ENCODE measurements around the gene PSMD6.
A peak's percentile ranks its signal among the peaks of the same experiment; 100 is the strongest.

Gene PSMD6

DNA sequence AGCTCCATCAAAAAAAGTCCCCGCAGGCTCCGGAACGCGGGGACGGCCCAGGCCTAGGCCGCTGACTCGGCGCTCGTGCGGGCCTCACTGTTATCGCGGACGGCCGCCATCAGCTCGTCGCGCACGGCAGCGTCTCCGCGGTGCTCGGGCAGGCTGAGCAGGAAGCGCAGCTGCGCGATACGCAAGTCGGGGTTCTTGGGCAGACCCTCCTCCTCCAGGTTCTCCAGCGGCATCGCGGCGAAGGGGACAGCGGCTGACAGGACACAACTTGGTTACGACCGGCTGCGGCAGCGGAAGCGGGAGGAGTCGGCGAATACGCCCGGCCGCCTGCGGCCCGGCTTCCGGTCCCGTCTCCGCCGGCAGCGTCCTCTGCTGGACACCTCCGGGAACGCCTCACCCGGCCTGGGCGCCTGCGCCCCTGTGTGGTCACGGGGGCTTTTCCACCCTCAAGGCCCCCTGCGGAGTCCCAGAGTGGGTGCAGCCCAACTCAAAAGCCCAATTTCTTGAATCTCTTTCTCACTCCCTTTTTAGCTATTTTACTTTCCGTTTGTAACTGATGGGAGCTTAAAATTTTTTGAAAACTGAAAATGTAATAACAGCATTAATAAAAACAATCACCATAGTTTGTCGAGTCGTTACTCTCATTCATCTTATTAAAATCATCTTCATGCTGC, at the start of gene PSMD6:
Gene PSMD6 (minus strand): TSS at position 308 of the 674 bp plus-strand sequence. CDS start 75 bp downstream, at position 233.
- DNase-seq (ENCODE audit: low spot score) = peak; percentile 94

DNA sequence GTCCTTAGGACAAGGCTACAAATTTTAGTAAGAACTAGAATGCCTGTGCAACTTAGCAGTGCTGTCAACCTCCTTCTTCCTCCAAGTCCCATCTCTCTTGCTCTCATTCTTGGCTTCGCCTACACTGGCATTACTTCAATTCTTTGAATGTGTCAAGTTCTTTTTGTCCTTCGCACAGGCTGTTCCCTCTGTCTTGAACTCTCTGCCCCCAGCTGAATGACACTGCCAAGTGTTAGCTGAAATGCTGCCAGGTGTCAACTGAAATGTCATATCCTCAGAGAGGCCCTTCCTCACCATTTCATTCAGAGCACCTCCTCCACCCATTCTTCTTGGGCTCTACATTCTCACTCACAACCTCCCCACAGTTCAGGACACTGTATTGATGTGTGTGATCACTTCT, 48.8 kb upstream of the PSMD6 start:
- DNase-seq (ENCODE audit: low spot score) = no peak

GRCh38 chr3:64070704-64071103, 47.4 kb upstream of the PSMD6 start:
- no peak for DNase-seq (ENCODE audit: low spot score)

GRCh38 chr3:64067506-64068346, 44.4 kb upstream of the PSMD6 start:
- DNase-seq (ENCODE audit: low spot score) = no peak

- DNase-seq (ENCODE audit: low spot score) = no peak
Measured at GRCh38 chr3:64064804-64065203, 41.5 kb upstream of the PSMD6 start.

GRCh38 chr3:64063983-64064438, 40.7 kb upstream of the PSMD6 start:
- no peak for DNase-seq (ENCODE audit: low spot score)

DNA sequence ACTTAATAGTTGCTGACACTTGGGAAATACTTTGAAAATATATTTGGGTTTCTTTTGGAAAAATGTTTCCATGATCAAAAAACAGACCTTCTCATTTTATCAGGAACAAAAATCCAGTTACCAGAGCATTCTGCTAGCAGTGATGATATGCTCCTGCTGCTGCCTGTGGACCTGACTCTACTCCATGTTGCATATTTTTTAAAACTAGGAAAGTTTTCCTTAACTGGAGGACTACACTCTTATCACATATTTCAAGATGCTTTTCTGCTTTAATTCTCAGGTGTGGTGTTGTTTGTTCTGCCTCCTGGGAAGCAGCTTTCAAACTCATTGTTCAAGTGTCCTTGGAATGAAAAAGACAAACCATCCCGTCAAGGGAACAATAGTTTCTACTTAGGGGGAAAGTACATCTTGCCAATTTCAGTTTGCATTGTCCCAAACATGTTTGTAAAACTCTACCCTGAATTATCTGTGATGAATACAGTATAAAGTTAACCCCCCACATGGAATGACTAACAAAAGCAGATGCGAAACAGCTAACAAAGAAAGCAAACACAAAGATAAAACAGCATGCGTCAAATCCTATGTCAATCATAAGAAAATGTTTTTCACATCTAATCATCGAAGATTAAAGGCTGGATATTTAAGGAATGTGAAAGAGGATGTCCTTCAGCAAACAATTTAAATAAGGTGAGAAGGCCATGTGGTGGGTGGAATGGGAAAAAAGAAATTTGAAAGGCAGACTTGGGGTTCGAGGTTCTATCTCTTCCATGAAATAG, 40.1 kb upstream of the PSMD6 start:
- DNase-seq (ENCODE audit: low spot score) = no peak

DNA sequence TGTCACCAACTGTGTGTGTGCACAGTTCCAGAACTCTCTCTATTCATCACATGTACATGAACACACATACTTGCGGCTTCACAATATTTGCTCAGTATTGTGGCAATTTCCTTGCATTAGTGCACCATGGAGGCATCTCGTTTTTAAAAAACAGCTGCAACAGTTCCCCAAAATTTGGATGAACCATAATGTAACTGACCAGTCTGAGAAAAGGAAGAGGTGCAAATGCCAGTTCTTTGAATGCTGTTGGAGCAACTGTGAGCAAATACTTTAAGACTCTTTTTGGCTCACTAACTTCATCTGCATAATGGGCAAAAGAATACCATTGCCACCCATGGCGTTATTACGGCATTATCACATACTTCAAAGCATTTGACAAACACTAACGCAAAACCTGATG, 38.3 kb upstream of the PSMD6 start:
- DNase-seq (ENCODE audit: low spot score) = no peak

DNA sequence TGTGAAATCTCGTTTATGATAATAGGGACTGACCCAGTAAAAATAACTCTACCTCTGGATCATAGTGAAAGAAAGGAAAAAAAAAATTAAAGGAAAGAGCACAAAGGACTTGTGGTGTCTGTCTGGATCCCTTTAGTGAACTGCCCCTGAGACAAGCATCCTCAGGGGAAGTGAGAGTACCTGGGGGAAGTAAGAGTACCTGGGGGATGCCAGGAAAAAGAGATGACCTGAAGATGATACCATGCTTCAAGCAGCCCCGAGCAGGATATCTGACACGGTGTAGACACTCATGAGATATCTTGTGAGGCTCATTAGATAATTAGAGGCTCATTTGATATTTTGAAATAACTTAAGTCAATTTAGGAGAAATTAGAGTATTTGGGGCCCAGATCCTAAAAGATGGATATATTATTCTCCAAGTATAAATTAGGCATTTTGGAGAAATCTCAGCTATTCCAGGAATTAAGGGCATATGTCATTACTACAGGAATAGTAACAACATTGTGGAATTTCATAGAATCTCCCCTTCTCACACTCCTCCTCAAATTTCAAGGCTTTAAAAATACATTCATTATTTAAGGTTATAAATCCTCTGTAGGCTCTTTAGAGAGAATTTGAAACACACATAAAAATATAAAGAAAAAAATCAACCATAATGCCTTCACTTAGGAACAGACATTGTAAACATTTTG, 36.3 kb upstream of the PSMD6 start:
- no peak for DNase-seq (ENCODE audit: low spot score)

- DNase-seq (ENCODE audit: low spot score) = no peak
Measured at GRCh38 chr3:64058566-64058965, 35.3 kb upstream of the PSMD6 start.

DNA sequence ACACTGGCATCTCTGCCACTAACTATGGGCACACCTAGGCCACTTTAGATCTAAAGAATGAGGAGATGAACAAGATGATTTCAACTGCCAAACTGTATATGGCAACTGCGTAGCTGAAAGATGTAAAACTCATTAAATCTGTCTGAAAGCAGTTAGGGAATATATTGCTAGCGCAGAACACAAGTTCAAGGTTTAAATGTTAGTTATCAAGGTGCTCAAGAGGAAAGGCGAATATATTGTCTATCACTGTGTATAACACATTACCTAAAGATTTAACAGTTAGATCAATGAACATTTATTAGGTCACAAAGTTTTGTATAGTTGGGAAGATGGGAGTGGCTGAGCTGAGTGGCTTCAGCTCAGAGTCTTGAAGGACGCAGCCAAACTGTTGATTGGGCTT, 33.9 kb upstream of the PSMD6 start:
- no peak for DNase-seq (ENCODE audit: low spot score)

- no peak for DNase-seq (ENCODE audit: low spot score)
Measured at GRCh38 chr3:64056606-64057180, 33.4 kb upstream of the PSMD6 start.

DNA sequence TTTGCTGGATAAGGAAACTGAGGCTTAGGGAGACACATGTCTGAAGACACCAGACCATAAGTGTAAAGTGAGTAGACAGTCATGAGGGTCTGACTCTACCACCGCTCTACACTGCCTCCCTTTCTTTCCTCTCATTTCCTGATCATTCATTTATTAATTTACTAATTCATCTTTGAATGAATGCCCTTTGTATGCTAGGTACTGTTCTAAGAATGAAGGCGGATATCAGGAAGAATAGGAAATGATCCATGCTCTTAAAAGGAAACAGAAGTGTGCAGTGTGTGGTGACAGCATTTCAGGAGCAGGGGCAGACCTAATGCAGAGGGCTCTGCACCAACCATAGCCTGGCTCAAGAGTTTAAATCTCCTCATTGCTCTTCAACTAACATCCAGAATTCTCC, 31.8 kb upstream of the PSMD6 start:
- no peak for DNase-seq (ENCODE audit: low spot score)

- DNase-seq (ENCODE audit: low spot score) = no peak
Measured at GRCh38 chr3:64054488-64054887, 31.2 kb upstream of the PSMD6 start.

DNA sequence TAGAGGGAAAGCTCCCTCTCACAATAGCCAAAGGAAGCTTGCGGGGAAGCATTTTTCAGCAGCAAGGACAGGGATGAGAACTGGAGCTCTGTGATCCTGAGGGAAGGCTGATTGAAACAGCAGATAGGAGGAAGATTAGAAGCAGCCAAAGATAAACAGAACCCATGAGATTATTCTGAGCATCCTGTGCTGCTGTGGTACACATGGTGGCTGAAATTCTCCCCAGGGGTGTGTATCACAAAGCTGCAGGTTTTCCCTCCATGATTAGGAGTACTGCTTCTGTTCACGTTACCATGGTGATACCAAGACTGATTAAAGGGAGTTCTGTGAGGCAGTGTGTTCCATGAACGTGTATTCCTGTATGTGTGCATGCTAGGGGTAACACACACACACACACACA, 30.3 kb upstream of the PSMD6 start:
- no peak for DNase-seq (ENCODE audit: low spot score)

DNA sequence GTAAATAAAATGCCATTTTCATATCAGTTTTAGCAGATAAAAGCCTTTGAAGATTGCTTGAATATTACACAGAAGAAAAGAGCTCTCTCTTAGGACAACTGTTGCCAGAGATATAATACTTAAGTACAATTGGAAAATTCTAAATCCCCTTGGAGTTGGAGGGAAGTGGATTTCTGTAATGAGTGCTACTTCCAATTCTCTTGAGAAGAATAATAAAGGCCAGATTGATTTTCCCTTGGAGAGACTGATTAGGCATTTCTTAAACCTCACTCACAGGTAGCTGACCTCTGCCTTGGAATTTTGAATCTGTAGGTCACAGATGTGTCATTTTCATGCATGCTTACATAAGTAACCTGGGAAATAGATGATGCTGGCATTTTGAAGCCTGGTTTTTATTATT, 29.8 kb upstream of the PSMD6 start:
- no peak for DNase-seq (ENCODE audit: low spot score)

GRCh38 chr3:64049832-64050231, 26.5 kb upstream of the PSMD6 start:
- no peak for DNase-seq (ENCODE audit: low spot score)

GRCh38 chr3:64049136-64049535, 25.8 kb upstream of the PSMD6 start:
- DNase-seq (ENCODE audit: low spot score) = no peak

DNA sequence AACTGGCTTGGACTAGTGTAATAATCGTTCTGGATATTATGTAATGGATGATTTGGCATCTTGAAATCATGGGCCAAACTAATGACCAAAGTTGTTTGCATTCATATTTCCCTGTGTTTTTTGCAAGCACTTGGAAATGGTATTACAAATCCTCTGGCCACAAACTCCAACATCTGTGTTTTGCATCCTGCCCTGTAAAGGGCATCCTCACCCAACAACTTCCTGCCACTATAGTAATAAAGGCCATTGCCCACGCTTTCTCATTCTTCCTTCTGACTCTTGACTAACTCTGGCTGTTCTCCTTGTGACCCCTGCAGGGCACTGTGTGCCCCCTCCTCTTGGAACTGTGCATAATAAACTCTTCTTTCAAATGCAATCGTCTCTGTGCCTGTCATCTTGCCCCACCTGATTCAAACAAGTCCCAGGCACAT, 25.4 kb upstream of the PSMD6 start:
- no peak for DNase-seq (ENCODE audit: low spot score)

- no peak for DNase-seq (ENCODE audit: low spot score)
Measured at GRCh38 chr3:64047787-64048186, 24.5 kb upstream of the PSMD6 start.

- no peak for DNase-seq (ENCODE audit: low spot score)
Measured at GRCh38 chr3:64046996-64047594, 23.8 kb upstream of the PSMD6 start.
